Bone marrow (tissue), 2 donors: ENCODE measurements around the gene HAUS8.
"Not testable (repeated sequence)": the region's sequence is repeated elsewhere in the genome, so short reads cannot be mapped to it uniquely, and the experiment has no call there.

ENCODE experiments used
- DNase-seq, 2 donors: peaks; one replicate each; lab custom pipeline; 2025; lab: John Stamatoyannopoulos, UW

The HAUS8 gene

GRCh38 chr19:17075035-17075863 lies at the start of gene HAUS8, which contains the start of gene MYO9B:
TSS of gene HAUS8 (minus strand) at chr19:17075452. CDS start at chr19:17075422, 30 bp downstream.
TSS of gene MYO9B (plus strand) at chr19:17075777. CDS start at chr19:17101718, 25,941 bp downstream.
- peak; percentile 92 to 96 for DNase-seq

GRCh38 chr19:17124025-17124424 lies 48.8 kb upstream of the HAUS8 start:
- DNase-seq = no peak

GRCh38 chr19:17123041-17123440 lies 47.8 kb upstream of the HAUS8 start:
- DNase-seq = no peak

- DNase-seq = no peak
These were observed 46.6 kb upstream of the HAUS8 start for GRCh38 chr19:17121736-17122293.

GRCh38 chr19:17118957-17119356 lies 43.7 kb upstream of the HAUS8 start:
- no peak for DNase-seq

- DNase-seq = no peak
These were observed 41.9 kb upstream of the HAUS8 start for GRCh38 chr19:17116996-17117702.

GRCh38 chr19:17114414-17114831 lies 39.2 kb upstream of the HAUS8 start:
- DNase-seq = no peak

GRCh38 chr19:17113127-17113785 lies 38.0 kb upstream of the HAUS8 start:
- DNase-seq = no peak

- DNase-seq = no peak
These were observed 37.4 kb upstream of the HAUS8 start for GRCh38 chr19:17112700-17113099.

- DNase-seq = no peak
These were observed 37.0 kb upstream of the HAUS8 start for GRCh38 chr19:17112271-17112670.

GRCh38 chr19:17111766-17112165 lies 36.5 kb upstream of the HAUS8 start:
- no peak for DNase-seq

GRCh38 chr19:17110599-17110966 lies 35.3 kb upstream of the HAUS8 start:
- DNase-seq = no peak

- peak; percentile 54 to 94 for DNase-seq
These were observed 34.8 kb upstream of the HAUS8 start for GRCh38 chr19:17109962-17110598.

GRCh38 chr19:17109300-17109699 lies 34.0 kb upstream of the HAUS8 start:
- no peak for DNase-seq

GRCh38 chr19:17108453-17108784 lies 33.2 kb upstream of the HAUS8 start:
- DNase-seq = no peak

- DNase-seq = peak; percentile 43 to 64
These were observed 32.5 kb upstream of the HAUS8 start for GRCh38 chr19:17107546-17108452.

GRCh38 chr19:17106964-17107363 lies 31.7 kb upstream of the HAUS8 start:
- not testable (repeated sequence) for DNase-seq

- no peak for DNase-seq
These were observed 30.3 kb upstream of the HAUS8 start for GRCh38 chr19:17105556-17105955.

GRCh38 chr19:17104679-17105078 lies 29.4 kb upstream of the HAUS8 start:
- no peak for DNase-seq

GRCh38 chr19:17103177-17103576 lies 27.9 kb upstream of the HAUS8 start:
- no peak for DNase-seq
